B cell (primary cell): ENCODE measurements around the gene MGAT4C. TPM values are rescaled to one million over a fixed set of nuclear protein-coding genes. Genes with fewer than 3 reads are reported as not detected.

ENCODE experiments used
- ATAC-seq: fragments of 200-7000 bp; cut with Tn5 transposase; one replicate; pipeline ENCODE4 v1.10.0; 2021; ENCODE audit warnings: low read depth, mild to moderate bottlenecking, moderate number of reproducible peaks, moderate library complexity
- CTCF ChIA-PET: fragments of 350-600 bp; sonication (Branson Sonifier 250); formaldehyde crosslinking; loops from one replicate; lab custom pipeline; 2021; ENCODE audit warnings: antibody characterized with exemption, inconsistent platforms; lab: Charles Lee
- POLR2A ChIA-PET: fragments of 350-600 bp; sonication (Branson Sonifier 250); formaldehyde crosslinking; loops from one replicate; lab custom pipeline; 2021; ENCODE audit warnings: antibody characterized with exemption; lab: Charles Lee
- DNase-seq: peaks from one replicate; pipeline ENCODE4 v3.0.0; 2013
- H2AFZ ChIP-seq: 2 replicates; pipeline ENCODE4 v1.6.1; 2012; ENCODE audit warnings: mild to moderate bottlenecking, low read depth, low read length; ENCODE audit not compliant: insufficient read depth, poor library complexity, severe bottlenecking
- H3K27ac ChIP-seq, 2 donors: 1 replicate in 1 of 2; 2 replicates in 1 of 2; pipeline ENCODE4 v1.5.1; 2012 to 2013; ENCODE audit warnings: low read length in 2 of 2, mild to moderate bottlenecking in 2 of 2, moderate library complexity in 1 of 2
- H3K27me3 ChIP-seq, 4 experiments: fragments of 200-600 bp in 1 of 4; sonication (generic) in 1 of 4; replicated peaks in 1 of 4; 1 replicate in 2 of 4; 2 replicates in 2 of 4; pipeline versions ENCODE4 v1.6.1 to v1.7.0; 2013 to 2016; ENCODE audit warnings: low read length in 3 of 4, mild to moderate bottlenecking in 2 of 4, mixed read lengths in 1 of 4, moderate library complexity in 1 of 4; ENCODE audit not compliant: insufficient read depth in 4 of 4, control insufficient read depth in 3 of 4; ENCODE audit errors: control extremely low read depth in 1 of 4
- H3K36me3 ChIP-seq, 2 experiments: replicated peaks in 1 of 2; 1 replicate in 1 of 2; 2 replicates in 1 of 2; pipeline versions ENCODE4 v1.6.1 to v1.7.1; 2013; ENCODE audit warnings: low read length in 1 of 2; ENCODE audit not compliant: insufficient read depth in 2 of 2, control insufficient read depth in 1 of 2; ENCODE audit errors: control extremely low read depth in 1 of 2, extremely low read depth in 1 of 2
- H3K4me1 ChIP-seq, 2 donors: fragments of 200-600 bp in 1 of 2; sonication (generic) in 1 of 2; 1 replicate in 1 of 2; 2 replicates in 1 of 2; pipeline versions ENCODE4 v1.5.1 to v1.6.1; 2013 to 2017; ENCODE audit warnings: low read length in 2 of 2; ENCODE audit not compliant: control insufficient read depth in 2 of 2, insufficient read depth in 2 of 2
- H3K4me2 ChIP-seq: replicated peaks from 2 replicates; pipeline ENCODE3; 2012; ENCODE audit warnings: mild to moderate bottlenecking, low read depth, low read length; ENCODE audit not compliant: poor library complexity, severe bottlenecking
- H3K4me3 ChIP-seq, 5 experiments: fragments of 200-600 bp in 1 of 5; sonication (generic) in 1 of 5; 1 replicate in 3 of 5; 2 replicates in 2 of 5; pipeline versions ENCODE4 v1.5.1 to v1.7.0; 2011 to 2016; ENCODE audit warnings: low read length in 4 of 5, mild to moderate bottlenecking in 4 of 5, low read depth in 2 of 5, control low read depth in 1 of 5, moderate library complexity in 1 of 5; ENCODE audit not compliant: insufficient read depth in 1 of 5; ENCODE audit errors: control extremely low read depth in 1 of 5, extremely low read depth in 1 of 5
- H3K79me2 ChIP-seq: fragments of 200-600 bp; sonication (generic); one replicate; pipeline ENCODE4 v1.6.0; 2016; ENCODE audit warnings: low read length; ENCODE audit not compliant: control insufficient read depth, insufficient read depth
- H3K9ac ChIP-seq: fragments of 200-600 bp; sonication (generic); 2 replicates; pipeline ENCODE4 v1.6.1; 2017; ENCODE audit warnings: mild to moderate bottlenecking, low read length, moderate library complexity
- H3K9me3 ChIP-seq, 3 donors: one replicate each; pipeline versions ENCODE4 v1.6.1 to v1.7.1; 2013; ENCODE audit warnings: low read length in 2 of 3; ENCODE audit not compliant: control insufficient read depth in 2 of 3, insufficient read depth in 1 of 3; ENCODE audit errors: control extremely low read depth in 1 of 3
- H4K20me1 ChIP-seq: 2 replicates; pipeline ENCODE4 v1.6.0; 2012; ENCODE audit warnings: mild to moderate bottlenecking, low read length; ENCODE audit not compliant: insufficient read depth, control insufficient read depth, poor library complexity, severe bottlenecking
- H3K27ac Mint-ChIP-seq: one replicate; pipeline ENCODE4 v1.8.0; 2021; ENCODE audit warnings: mixed read lengths
- H3K27me3 Mint-ChIP-seq: one replicate; pipeline ENCODE4 v1.8.0; 2021; ENCODE audit warnings: mixed read lengths
- H3K4me1 Mint-ChIP-seq: one replicate; pipeline ENCODE4 v1.8.0; 2021; ENCODE audit warnings: mixed read lengths
- H3K4me3 Mint-ChIP-seq: one replicate; pipeline ENCODE4 v1.8.0; 2021; ENCODE audit warnings: mixed read lengths
- H3K9me3 Mint-ChIP-seq: one replicate; pipeline ENCODE4 v1.8.0; 2022; ENCODE audit warnings: mixed read lengths; ENCODE audit not compliant: insufficient read depth
- EZH2 ChIP-seq: IDR thresholded peaks from 2 replicates; pipeline ENCODE4 v1.6.1; 2012; ENCODE audit warnings: borderline replicate concordance, low read depth, mild to moderate bottlenecking, moderate library complexity, low read length; ENCODE audit not compliant: insufficient read depth, poor library complexity, severe bottlenecking
- WGBS: methylation state at CpG from one replicate; pipeline ENCODE4 v1.1.5; 2013; ENCODE audit warnings: missing lambda C conversion rate; ENCODE audit not compliant: insufficient coverage; 5-methylcytosine and 5-hydroxymethylcytosine counted together
- intact Hi-C: fragments of 100-400 bp; cut with micrococcal nuclease; formaldehyde crosslinking; loops from one replicate; pipeline ENCODE4 v1.10.0; 2022
- polyA plus RNA-seq: library from polyadenylated mRNA; depleted of rRNA; stranded (reverse); fragments of >200 nt; gene quantifications from 2 replicates; pipeline ENCODE4 v1.2.3, GENCODE V29; 2012
- total RNA-seq, 2 donors: library from RNA; stranded (reverse); fragments of 120-200 nt in 1 of 2; gene quantifications; 1 replicate in 1 of 2; 2 replicates in 1 of 2; pipeline versions ENCODE4 v1.2.3 to v1.2.4, GENCODE V29; 2013 to 2022
- TF ChIP-seq, protein P1 (sequence below): fragments of 200-600 bp; IDR thresholded peaks from one replicate; pipeline ENCODE4 v1.8.0; 2022; ENCODE audit warnings: antibody characterized with exemption, mild to moderate bottlenecking

The MGAT4C gene
- total and polyA plus RNA-seq, 2 donors (not counting 1 experiment from before 2014, with no cell fraction given) = not detected

- ATAC-seq (no peak), DNase-seq (no peak)
- no peak overlapping the region for H3K9ac ChIP-seq
- H2AFZ ChIP-seq = no peak overlapping the region
- ChIA-PET CTCF (no interaction called here), POLR2A (no interaction called here)
- TF ChIP-seq, protein P1, sequence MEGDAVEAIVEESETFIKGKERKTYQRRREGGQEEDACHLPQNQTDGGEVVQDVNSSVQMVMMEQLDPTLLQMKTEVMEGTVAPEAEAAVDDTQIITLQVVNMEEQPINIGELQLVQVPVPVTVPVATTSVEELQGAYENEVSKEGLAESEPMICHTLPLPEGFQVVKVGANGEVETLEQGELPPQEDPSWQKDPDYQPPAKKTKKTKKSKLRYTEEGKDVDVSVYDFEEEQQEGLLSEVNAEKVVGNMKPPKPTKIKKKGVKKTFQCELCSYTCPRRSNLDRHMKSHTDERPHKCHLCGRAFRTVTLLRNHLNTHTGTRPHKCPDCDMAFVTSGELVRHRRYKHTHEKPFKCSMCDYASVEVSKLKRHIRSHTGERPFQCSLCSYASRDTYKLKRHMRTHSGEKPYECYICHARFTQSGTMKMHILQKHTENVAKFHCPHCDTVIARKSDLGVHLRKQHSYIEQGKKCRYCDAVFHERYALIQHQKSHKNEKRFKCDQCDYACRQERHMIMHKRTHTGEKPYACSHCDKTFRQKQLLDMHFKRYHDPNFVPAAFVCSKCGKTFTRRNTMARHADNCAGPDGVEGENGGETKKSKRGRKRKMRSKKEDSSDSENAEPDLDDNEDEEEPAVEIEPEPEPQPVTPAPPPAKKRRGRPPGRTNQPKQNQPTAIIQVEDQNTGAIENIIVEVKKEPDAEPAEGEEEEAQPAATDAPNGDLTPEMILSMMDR = no peak
- TF ChIP-seq EZH2 = no peak
- H3K4me1 Mint-ChIP-seq = no peaks in the 10 kb centered on the region
- no peaks in the 10 kb centered on the region for H3K27me3 Mint-ChIP-seq
- no peak overlapping the region for H3K4me3 ChIP-seq
- H4K20me1 ChIP-seq = no peaks in the 10 kb centered on the region
- no peak overlapping the region for H3K4me3 Mint-ChIP-seq
- H3K79me2 ChIP-seq = no peaks in the 10 kb centered on the region
- peaks cover 0 to 27% (median 12%) of the 10 kb centered on the region in 3 donors for H3K9me3 ChIP-seq
- intact Hi-C loops = no loop called here
- H3K4me2 ChIP-seq = no peak overlapping the region
- no peaks in the 10 kb centered on the region for H3K36me3 ChIP-seq
- H3K27ac ChIP-seq = no peak overlapping the region
- H3K27me3 ChIP-seq = no peaks in the 10 kb centered on the region
- no peaks in the 10 kb centered on the region for H3K4me1 ChIP-seq
- 87% methylated on average over 4 of the region's 4 CpGs for WGBS
- H3K9me3 Mint-ChIP-seq = peaks cover 5% of the 10 kb centered on the region
- H3K27ac Mint-ChIP-seq = no peak overlapping the region
Measured at GRCh38 chr12:85993746-85994145, 262.4 kb downstream of the MGAT4C start.

DNA sequence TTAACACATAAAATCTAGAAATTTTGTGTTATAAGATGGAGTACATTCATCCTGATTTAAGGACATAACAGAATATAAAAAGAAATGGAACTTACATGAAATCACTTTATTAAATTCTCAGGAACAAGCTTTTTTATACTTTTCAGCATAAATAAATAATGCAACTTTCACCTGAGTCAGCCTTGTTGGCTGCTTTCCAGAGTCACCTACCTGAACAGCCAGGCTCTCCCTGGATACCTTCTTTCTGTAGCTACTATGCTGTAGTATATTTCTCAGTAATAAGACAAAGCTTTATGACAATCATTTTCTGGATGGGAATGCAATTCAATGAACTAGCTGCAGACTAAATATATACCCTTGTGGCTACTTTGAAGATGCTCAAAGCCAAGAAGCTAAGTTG lies 270.2 kb downstream of the MGAT4C start:
- POLR2A ChIA-PET = no interaction called here
- Mint-ChIP-seq H3K4me3 (no peak overlapping the region), H3K27ac (no peak overlapping the region), H3K4me1 (no peaks in the 10 kb centered on the region), H3K27me3 (no peaks in the 10 kb centered on the region), H3K9me3 (no peaks in the 10 kb centered on the region)
- Histone ChIP-seq H3K27ac (no peak overlapping the region), H3K79me2 (no peaks in the 10 kb centered on the region), H4K20me1 (no peaks in the 10 kb centered on the region), H3K9me3 (peaks cover 0 to under 1% (median 0%) of the 10 kb centered on the region in 3 donors), H3K4me2 (no peak overlapping the region), H3K4me1 (no peaks in the 10 kb centered on the region), H2AFZ (no peak overlapping the region), H3K36me3 (no peaks in the 10 kb centered on the region), H3K4me3 (no peak overlapping the region), H3K9ac (no peak overlapping the region), H3K27me3 (no peaks in the 10 kb centered on the region)
- TF ChIP-seq EZH2 = no peak
- TF ChIP-seq, protein P1 = no peak
- CTCF ChIA-PET = no interaction called here
- intact Hi-C loops = no loop called here
- ATAC-seq (no peak), DNase-seq (no peak)
